Liver (tissue), 9 donors: ENCODE results near the gene VGLL4. TPM values are rescaled to one million over a fixed set of nuclear protein-coding genes. Genes with fewer than 3 reads are reported as not detected.

Experiments
- DNase-seq: peaks from one replicate; pipeline ENCODE4 v3.0.0-alpha.2; 2017; ENCODE audit warnings: low spot score
- H3K27ac ChIP-seq, 2 donors: one replicate each; pipeline ENCODE4 v1.7.0; 2013; ENCODE audit warnings: inconsistent platforms in 2 of 2, low read length in 2 of 2, control low read depth in 1 of 2, low read depth in 1 of 2, mild to moderate bottlenecking in 1 of 2
- H3K27me3 ChIP-seq, 4 donors: one replicate each; pipeline versions ENCODE4 v1.6.1 to v1.7.0; 2013; ENCODE audit warnings: low read length in 3 of 4, inconsistent platforms in 1 of 4, mild to moderate bottlenecking in 1 of 4, moderate library complexity in 1 of 4; ENCODE audit not compliant: control insufficient read depth in 4 of 4, insufficient read depth in 4 of 4
- H3K36me3 ChIP-seq, 4 donors: one replicate each; pipeline versions ENCODE4 v1.6.1 to v1.7.0; 2013; ENCODE audit warnings: low read length in 3 of 4, mild to moderate bottlenecking in 3 of 4, low read depth in 1 of 4, moderate library complexity in 1 of 4; ENCODE audit not compliant: control insufficient read depth in 4 of 4, insufficient read depth in 3 of 4
- H3K4me1 ChIP-seq, 4 donors: one replicate each; pipeline versions ENCODE4 v1.6.1 to v1.7.0; 2013; ENCODE audit warnings: low read length in 3 of 4, mild to moderate bottlenecking in 3 of 4, moderate library complexity in 1 of 4; ENCODE audit not compliant: control insufficient read depth in 4 of 4, insufficient read depth in 4 of 4
- H3K4me3 ChIP-seq, 3 donors: one replicate each; pipeline versions ENCODE4 v1.6.1 to v1.7.0; 2013; ENCODE audit warnings: low read length in 3 of 3, control low read depth in 1 of 3, low read depth in 1 of 3, mild to moderate bottlenecking in 1 of 3
- H3K9ac ChIP-seq, 2 donors: one replicate each; pipeline ENCODE4 v1.7.0; 2013; ENCODE audit warnings: low read length in 2 of 2, mild to moderate bottlenecking in 2 of 2, moderate library complexity in 2 of 2, control low read depth in 1 of 2, low read depth in 1 of 2
- H3K9me3 ChIP-seq, 4 donors: one replicate each; pipeline versions ENCODE4 v1.6.1 to v1.7.0; 2013; ENCODE audit warnings: low read length in 3 of 4; ENCODE audit not compliant: control insufficient read depth in 4 of 4
- EGR1 ChIP-seq, 2 donors: IDR thresholded peaks; 2 replicates each; pipeline ENCODE4 v1.6.1; 2016 to 2018; ENCODE audit warnings: antibody characterized with exemption in 2 of 2, low read depth in 2 of 2
- FOXA1 ChIP-seq: IDR thresholded peaks from 2 replicates; pipeline ENCODE4 v1.6.1; 2016; ENCODE audit warnings: antibody characterized with exemption
- FOXA2 ChIP-seq: IDR thresholded peaks from 2 replicates; pipeline ENCODE4 v1.6.1; 2016; ENCODE audit warnings: antibody characterized with exemption
- GABPA ChIP-seq, 2 donors: IDR thresholded peaks in 1 of 2; conservative IDR thresholded peaks in 1 of 2; 2 replicates each; pipeline ENCODE4 v1.6.1; 2016; ENCODE audit warnings: antibody characterized with exemption in 2 of 2, mild to moderate bottlenecking in 1 of 2, moderate library complexity in 1 of 2
- HNF4A ChIP-seq, 2 donors: conservative IDR thresholded peaks; 2 replicates each; pipeline ENCODE4 v1.6.1; 2016; ENCODE audit warnings: antibody characterized with exemption in 2 of 2, mild to moderate bottlenecking in 2 of 2
- HNF4G ChIP-seq: IDR thresholded peaks from 2 replicates; pipeline ENCODE4 v1.6.1; 2016; ENCODE audit warnings: antibody characterized with exemption
- RAD21 ChIP-seq, 2 donors: IDR thresholded peaks; 2 replicates each; pipeline ENCODE4 v1.6.1; 2016; ENCODE audit warnings: antibody characterized with exemption in 2 of 2, mild to moderate bottlenecking in 2 of 2
- RXRA ChIP-seq, 2 donors: IDR thresholded peaks; 2 replicates each; pipeline ENCODE4 v1.6.1; 2017 to 2018; ENCODE audit warnings: antibody characterized with exemption in 2 of 2, mild to moderate bottlenecking in 1 of 2
- SP1 ChIP-seq: IDR thresholded peaks from 2 replicates; pipeline ENCODE4 v1.6.1; 2018; ENCODE audit warnings: antibody characterized with exemption, mild to moderate bottlenecking
- TAF1 ChIP-seq: conservative IDR thresholded peaks from 2 replicates; pipeline ENCODE4 v1.6.1; 2016; ENCODE audit warnings: antibody characterized with exemption, mild to moderate bottlenecking
- YY1 ChIP-seq: IDR thresholded peaks from 2 replicates; pipeline ENCODE4 v1.6.1; 2016; ENCODE audit warnings: antibody characterized with exemption, mild to moderate bottlenecking
- WGBS: extraction: QIAGEN DNeasy Blood & Tissue Kit; methylation state at CpG from one replicate; pipeline ENCODE4 v1.1.7; 2013; 5-methylcytosine and 5-hydroxymethylcytosine counted together
- polyA plus RNA-seq, 2 donors: library from polyadenylated mRNA; stranded (reverse) in 1 of 2; unstranded in 1 of 2; fragments of 200-250 nt in 1 of 2; fragments of >200 nt in 1 of 2; fragmentation: Nextera tagmentation in 1 of 2; extraction: Ambion mirVana in 1 of 2; gene quantifications; one replicate each; pipeline versions ENCODE4 v1.2.1 to v1.2.3, GENCODE V29; 2013 to 2015
- total RNA-seq, 2 donors: library from RNA; depleted of rRNA; stranded (reverse); fragments of >200 nt; gene quantifications; one replicate each; pipeline ENCODE4 v1.2.3, GENCODE V29; 2014
- TF ChIP-seq, protein P1 (sequence below): IDR thresholded peaks from 2 replicates; pipeline ENCODE4 v1.6.1; 2016; ENCODE audit warnings: antibody characterized with exemption
- TF ChIP-seq, protein P2 (sequence below): fragments of 150-350 bp; IDR thresholded peaks from 2 replicates; pipeline ENCODE4 v1.5.1; 2017; ENCODE audit warnings: improper control_type of control experiment, low read depth, low read length; ENCODE audit not compliant: missing input control
- TF ChIP-seq, protein P3 (sequence below): IDR thresholded peaks from 2 replicates; pipeline ENCODE4 v1.6.1; 2016; ENCODE audit warnings: antibody characterized with exemption
- TF ChIP-seq, protein P4 (sequence below): IDR thresholded peaks from 2 replicates; pipeline ENCODE4 v1.6.1; 2016; ENCODE audit warnings: antibody characterized with exemption
- donor health status: healthy.
- donor health status: healthy.
- donor health status: healthy.
- donor health status: healthy.
- donor health status: healthy.

Gene VGLL4
- total and polyA plus RNA-seq, 4 donors: 7.2 to 27.9 (median 13.0) TPM

DNA sequence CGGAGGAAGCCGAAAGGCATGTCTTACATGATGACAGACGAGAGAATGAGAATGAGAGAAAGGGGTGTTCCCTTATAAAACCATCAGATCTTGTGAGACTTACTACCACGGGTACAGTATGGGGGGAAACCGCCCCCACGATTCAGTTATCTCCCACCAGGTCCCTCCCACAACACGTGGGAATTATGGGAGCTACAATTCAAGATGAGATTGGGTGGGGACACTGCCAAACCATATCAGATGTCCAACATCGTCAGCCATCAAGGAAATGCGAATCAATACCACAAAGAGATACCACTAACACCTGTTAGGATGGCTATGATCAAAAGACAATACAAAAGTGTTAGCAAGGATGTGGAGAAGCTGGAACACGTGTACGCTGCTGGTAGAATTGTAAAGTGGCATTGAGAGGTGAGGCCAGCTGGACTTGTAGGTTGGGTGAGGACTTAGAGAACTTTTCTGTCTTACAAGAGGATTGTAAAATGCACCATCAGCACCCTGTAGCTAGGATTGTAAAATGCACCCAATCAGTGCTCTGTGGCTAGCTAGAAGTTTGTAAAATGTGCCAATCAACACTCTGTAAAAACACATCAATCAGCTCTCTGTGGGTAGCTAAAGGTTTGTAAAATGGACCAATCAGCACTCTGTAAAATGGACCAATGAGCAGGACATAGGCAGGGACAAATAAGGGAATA lies 37.5 kb downstream of the VGLL4 start:
- no peak for TF ChIP-seq HNF4G
- no peak for TF ChIP-seq YY1
- TF ChIP-seq EGR1 (IDR thresholded peaks at IDR 0.05; ENCODE audit: low read depth in 2 of 2): no peak
- no peak for TF ChIP-seq GABPA (IDR thresholded peaks at IDR 0.05 in 1 of 2, conservative IDR thresholded peaks at IDR 0.05 in 1 of 2)
- no peak for TF ChIP-seq SP1
- no peak for TF ChIP-seq HNF4A (conservative IDR thresholded peaks at IDR 0.05)
- TF ChIP-seq, protein P1, sequence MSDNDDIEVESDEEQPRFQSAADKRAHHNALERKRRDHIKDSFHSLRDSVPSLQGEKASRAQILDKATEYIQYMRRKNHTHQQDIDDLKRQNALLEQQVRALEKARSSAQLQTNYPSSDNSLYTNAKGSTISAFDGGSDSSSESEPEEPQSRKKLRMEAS: no peak
- TF ChIP-seq, protein P2, sequence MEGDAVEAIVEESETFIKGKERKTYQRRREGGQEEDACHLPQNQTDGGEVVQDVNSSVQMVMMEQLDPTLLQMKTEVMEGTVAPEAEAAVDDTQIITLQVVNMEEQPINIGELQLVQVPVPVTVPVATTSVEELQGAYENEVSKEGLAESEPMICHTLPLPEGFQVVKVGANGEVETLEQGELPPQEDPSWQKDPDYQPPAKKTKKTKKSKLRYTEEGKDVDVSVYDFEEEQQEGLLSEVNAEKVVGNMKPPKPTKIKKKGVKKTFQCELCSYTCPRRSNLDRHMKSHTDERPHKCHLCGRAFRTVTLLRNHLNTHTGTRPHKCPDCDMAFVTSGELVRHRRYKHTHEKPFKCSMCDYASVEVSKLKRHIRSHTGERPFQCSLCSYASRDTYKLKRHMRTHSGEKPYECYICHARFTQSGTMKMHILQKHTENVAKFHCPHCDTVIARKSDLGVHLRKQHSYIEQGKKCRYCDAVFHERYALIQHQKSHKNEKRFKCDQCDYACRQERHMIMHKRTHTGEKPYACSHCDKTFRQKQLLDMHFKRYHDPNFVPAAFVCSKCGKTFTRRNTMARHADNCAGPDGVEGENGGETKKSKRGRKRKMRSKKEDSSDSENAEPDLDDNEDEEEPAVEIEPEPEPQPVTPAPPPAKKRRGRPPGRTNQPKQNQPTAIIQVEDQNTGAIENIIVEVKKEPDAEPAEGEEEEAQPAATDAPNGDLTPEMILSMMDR: no peak
- TF ChIP-seq RAD21 (IDR thresholded peaks at IDR 0.05): no peak
- TF ChIP-seq FOXA2: no peak
- TF ChIP-seq RXRA (IDR thresholded peaks at IDR 0.05): no peak
- no peak overlapping the region for H3K9ac ChIP-seq
- no peaks in the 10 kb centered on the region for H3K27me3 ChIP-seq
- H3K27ac ChIP-seq: no peak overlapping the region
- H3K9me3 ChIP-seq: no peaks in the 10 kb centered on the region
- H3K36me3 ChIP-seq: peaks cover 0 to 3% (median under 1%) of the 10 kb centered on the region in 4 donors
- no peak for DNase-seq
- no peaks in the 10 kb centered on the region for H3K4me1 ChIP-seq
- no peak overlapping the region for H3K4me3 ChIP-seq
- 87% methylated on average over 11 of the region's 11 CpGs for WGBS

DNA sequence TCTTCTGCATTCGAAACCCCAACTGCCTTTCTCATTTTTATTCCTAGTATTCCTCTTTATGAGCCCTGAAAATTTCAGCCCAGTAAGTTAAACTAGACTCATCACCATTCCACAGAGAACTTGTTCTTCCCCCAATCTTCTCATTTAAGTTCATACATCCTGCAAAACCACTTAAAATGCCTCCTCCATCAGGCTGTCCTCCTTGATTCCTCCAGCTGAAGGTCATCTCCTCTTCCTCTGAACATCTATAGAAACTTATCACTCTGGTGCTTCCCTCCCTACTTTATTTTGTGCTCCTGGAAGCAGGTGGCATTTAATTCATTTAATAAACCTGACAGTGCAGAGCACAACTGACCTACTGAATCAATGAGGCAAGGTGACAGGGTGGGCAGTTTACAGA lies 38.3 kb downstream of the VGLL4 start:
- whole genome bisulfite sequencing: 92% methylated on average over 1 of the region's 1 CpG
- Histone ChIP-seq H3K4me3 (no peak overlapping the region), H3K4me1 (no peaks in the 10 kb centered on the region), H3K36me3 (peaks cover 2 to 7% (median 3%) of the 10 kb centered on the region in 4 donors), H3K27me3 (no peaks in the 10 kb centered on the region), H3K27ac (no peak overlapping the region), H3K9ac (no peak overlapping the region), H3K9me3 (no peaks in the 10 kb centered on the region)
- TF ChIP-seq, protein P3, sequence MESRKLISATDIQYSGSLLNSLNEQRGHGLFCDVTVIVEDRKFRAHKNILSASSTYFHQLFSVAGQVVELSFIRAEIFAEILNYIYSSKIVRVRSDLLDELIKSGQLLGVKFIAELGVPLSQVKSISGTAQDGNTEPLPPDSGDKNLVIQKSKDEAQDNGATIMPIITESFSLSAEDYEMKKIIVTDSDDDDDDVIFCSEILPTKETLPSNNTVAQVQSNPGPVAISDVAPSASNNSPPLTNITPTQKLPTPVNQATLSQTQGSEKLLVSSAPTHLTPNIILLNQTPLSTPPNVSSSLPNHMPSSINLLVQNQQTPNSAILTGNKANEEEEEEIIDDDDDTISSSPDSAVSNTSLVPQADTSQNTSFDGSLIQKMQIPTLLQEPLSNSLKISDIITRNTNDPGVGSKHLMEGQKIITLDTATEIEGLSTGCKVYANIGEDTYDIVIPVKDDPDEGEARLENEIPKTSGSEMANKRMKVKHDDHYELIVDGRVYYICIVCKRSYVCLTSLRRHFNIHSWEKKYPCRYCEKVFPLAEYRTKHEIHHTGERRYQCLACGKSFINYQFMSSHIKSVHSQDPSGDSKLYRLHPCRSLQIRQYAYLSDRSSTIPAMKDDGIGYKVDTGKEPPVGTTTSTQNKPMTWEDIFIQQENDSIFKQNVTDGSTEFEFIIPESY: no peak
- TF ChIP-seq SP1 (no peak), HNF4G (no peak), FOXA1 (no peak), TAF1 (no peak), EGR1 (IDR thresholded peaks at IDR 0.05; ENCODE audit: low read depth in 2 of 2) (no peak), GABPA (IDR thresholded peaks at IDR 0.05 in 1 of 2, conservative IDR thresholded peaks at IDR 0.05 in 1 of 2) (no peak), YY1 (no peak), RAD21 (IDR thresholded peaks at IDR 0.05) (no peak)
- TF ChIP-seq, protein P1: no peak
- TF ChIP-seq, protein P4, sequence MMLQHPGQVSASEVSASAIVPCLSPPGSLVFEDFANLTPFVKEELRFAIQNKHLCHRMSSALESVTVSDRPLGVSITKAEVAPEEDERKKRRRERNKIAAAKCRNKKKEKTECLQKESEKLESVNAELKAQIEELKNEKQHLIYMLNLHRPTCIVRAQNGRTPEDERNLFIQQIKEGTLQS: no peak
- TF ChIP-seq, protein P2: no peak
- DNase-seq: no peak
